Endothelial cell of hepatic sinusoid (primary cell): ENCODE measurements around the gene PAM16.
"Not testable (repeated sequence)": the region's sequence is repeated elsewhere in the genome, so short reads cannot be mapped to it uniquely, and the experiment has no call there.

Source experiments
- in situ Hi-C: cut with HindIII; loops from 2 replicates; pipeline ENCODE4 v1.10.0; 2017; ENCODE audit warnings: low sequenced_read_pairs

The PAM16 gene

DNA sequence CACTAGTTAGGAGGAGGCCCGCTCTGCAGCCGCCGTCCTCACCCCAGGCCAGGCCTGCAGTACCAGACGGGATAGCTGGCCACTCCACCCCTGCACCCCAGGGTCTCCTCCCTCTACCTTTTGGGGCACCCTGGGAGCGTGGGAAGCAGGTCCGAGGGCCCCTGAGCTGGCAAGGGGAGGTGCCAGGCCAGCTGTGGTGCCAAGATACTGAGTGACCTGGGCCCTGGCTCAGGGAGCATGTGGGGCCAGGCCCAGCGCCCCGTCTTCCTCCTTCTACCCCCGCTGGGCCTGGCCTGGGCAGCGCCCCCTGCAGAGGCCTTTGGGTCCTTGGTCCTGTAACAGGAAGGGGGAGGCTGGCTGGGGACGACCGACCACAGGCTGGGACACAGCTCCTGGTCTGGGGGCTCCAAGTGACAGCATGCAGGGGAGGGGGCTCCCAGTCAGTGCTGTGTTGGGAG, 13.0 kb downstream of the PAM16 start:
- in situ Hi-C loops = no loop called here

GRCh38 chr16:4337540-4338088, 13.5 kb downstream of the PAM16 start:
- in situ Hi-C loops = no loop called here

DNA sequence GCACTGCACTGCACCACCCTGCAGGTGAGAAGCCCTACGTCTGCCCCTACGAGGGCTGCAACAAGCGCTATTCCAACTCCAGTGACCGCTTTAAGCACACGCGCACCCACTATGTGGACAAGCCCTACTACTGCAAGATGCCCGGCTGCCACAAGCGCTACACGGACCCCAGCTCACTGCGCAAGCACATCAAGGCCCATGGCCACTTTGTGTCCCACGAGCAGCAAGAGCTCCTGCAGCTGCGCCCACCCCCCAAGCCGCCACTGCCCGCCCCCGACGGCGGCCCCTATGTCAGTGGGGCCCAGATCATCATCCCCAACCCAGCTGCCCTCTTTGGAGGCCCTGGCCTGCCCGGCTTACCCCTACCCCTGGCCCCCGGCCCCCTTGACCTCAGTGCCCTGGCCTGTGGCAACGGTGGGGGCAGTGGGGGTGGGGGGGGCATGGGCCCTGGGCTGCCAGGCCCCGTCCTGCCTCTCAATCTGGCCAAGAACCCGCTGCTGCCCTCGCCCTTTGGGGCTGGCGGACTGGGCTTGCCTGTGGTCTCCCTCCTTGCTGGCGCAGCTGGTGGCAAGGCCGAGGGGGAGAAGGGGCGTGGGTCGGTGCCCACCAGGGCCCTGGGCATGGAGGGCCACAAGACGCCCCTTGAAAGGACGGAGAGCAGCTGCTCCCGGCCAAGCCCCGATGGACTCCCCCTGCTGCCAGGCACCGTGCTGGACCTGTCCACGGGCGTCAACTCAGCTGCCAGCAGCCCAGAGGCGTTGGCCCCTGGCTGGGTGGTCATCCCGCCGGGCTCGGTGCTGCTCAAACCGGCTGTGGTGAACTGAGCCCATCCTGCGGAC, 14.2 kb downstream of the PAM16 start:
- in situ Hi-C loops = no loop called here

GRCh38 chr16:4334724-4335495, 16.2 kb downstream of the PAM16 start:
- in situ Hi-C loops = no loop called here

DNA sequence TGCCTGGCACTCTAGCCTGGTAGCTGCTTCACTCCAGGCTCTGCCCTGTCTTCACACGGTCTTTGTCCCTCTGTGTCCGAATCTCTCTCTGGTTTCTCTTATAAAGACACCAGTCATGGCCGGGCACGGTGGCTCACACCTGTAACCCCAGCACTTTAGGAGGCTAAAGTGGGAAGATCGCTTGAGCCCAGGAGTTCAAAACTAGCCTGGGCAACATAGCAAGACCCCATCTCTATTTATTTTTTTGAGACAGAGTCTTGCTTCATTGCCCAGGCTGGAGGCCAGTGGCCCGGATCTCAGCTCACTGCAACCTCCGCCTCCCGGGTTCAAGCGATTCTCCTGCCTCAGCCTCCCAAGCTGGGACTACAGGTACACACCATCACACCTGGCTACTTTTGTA, 17.4 kb downstream of the PAM16 start:
- in situ Hi-C loops = not testable (repeated sequence)

- in situ Hi-C loops = no loop called here
Measured at GRCh38 chr16:4333308-4333638, 17.8 kb downstream of the PAM16 start.

- in situ Hi-C loops = no loop called here
Measured at GRCh38 chr16:4332623-4333307, 18.4 kb downstream of the PAM16 start.

- in situ Hi-C loops = no loop called here
Measured at GRCh38 chr16:4332083-4332482, 19.0 kb downstream of the PAM16 start.

DNA sequence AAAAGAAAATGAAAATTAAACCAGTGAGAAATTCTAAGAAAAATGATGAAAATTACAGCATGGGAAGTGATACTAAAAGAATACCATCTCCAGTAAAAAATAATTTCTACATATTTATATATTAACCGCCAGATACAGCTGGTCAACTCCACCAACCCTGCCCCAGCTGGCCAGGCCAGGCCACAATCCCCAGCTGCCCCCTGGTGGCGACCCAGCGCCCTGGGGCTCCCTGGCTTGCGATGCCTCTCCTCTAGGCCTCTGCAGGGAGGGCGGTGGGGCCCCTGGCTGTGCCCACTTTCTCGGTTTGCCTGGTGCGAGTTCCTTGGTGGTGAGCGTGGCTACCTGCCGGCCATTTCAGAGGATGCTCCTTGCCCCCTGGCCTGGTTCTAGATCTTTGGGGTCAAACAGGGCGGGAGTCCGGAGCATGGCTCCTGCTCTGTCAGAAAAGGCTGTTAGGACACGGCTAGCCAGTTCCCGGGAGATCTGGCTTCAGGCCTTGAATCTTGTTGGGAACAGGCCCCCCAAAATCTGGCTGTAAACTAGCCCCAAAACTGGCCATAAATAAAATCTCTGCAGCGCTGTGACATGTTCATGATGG, 20.7 kb downstream of the PAM16 start:
- in situ Hi-C loops = no loop called here

- in situ Hi-C loops = no loop called here
Measured at GRCh38 chr16:4328782-4329775, 22.0 kb downstream of the PAM16 start.

DNA sequence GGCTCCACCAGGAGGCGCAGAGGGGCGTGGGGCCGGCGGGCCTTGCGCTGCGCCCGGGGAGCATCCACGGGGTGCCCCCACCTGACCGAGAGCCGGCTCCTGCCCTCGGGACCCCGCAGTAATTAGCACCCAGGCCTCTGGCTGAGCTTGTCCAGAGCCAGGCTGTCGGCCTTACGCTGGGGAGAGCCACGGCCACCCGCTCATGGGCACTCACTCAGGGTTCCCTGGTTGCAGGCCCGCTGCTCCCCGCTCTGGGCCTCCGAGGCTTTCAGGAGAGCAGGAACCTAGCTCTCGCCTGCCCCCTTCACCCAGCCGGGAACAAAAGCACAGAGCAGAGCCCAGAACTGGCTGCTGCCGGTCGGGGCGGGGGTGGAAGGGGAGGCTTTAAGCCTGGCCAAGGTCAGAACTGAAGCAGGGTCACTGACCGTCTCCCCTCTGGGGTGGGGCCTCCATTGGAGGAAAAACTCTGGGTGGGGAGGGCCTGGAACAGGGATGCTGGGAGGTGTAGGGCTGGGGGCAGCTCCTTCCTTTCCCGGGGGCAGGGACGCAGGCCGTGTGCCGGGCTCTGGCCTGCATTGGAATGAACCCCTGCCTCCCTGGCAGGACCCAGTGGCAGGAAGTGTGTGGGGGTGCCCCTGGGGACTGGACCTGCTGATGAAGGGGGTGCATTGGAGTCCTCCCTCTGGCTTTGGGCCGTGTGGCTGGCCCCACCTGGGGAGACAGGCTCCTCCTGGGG, 22.9 kb downstream of the PAM16 start:
- in situ Hi-C loops = no loop called here

GRCh38 chr16:4327386-4328045, 23.6 kb downstream of the PAM16 start:
- in situ Hi-C loops = no loop called here

- in situ Hi-C loops = no loop called here
Measured at GRCh38 chr16:4325253-4325758, 25.8 kb downstream of the PAM16 start.

DNA sequence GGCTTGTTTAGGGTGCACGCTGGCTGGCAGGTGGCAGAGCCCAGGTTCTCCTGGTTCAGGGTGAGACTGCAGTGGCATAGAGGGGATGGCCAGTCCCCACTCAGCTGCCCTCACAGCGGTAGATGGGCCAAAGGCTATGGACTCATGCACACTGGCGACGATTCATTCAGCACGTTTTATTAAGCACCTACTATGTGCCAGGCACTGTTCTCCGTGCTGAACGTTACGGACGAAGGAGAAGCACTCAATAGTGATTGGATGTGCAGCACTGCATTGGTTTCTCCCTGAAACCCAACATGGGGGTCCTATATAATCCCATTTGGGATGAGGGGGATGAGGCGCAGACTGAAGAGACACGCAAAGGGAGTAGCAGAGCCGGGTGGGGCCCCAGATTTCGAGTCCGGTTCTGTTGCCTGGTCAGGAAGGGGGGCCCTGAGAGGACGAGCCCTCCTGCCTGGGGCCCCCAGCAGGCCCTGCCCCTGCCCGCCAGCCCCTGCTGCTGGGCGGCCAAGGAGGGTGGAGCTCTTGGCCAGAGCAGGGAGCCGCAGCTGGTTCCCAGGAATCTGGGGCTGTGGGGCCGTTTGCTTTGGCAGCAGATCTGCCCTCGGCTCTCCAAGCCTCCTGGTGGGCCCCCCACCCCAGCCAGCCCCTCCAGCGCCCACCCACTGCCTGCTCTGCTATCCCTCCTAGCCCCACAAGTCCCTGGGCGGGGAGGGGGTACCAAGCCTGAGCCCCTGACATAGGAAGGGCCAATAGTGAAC, 26.4 kb downstream of the PAM16 start:
- in situ Hi-C loops = no loop called here

DNA sequence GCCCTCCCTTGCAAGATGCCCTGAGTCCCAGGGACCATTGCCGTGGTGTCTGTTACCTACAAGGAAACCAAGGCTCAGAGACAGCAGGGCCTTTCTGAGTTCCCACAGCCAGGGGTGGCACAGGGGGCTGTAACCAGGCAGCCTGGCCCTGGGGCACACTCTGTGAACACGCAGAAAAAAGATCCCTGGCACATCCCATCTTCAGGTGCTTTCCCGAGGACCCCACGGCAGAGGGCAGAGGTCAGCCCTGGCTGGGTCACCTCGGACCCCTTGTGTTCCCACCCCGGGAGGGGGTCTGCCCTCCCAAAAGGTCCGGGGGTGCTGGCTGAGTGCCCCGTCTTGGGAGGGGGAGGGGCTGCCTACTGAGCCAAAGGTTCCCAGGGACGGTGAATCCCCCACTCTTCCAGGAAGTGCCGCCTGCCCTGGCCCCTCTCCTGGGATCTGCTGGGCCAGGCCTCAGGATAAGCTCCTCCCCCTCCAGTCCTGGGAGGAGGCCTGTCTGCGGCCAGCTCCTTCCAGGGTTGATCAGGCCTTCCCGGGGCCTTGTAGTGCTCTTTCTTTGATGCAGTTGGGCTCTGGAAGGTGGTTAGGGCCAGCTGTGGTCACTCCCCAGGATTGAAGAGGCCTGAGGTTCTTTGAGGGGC, 27.2 kb downstream of the PAM16 start:
- in situ Hi-C loops = no loop called here

DNA sequence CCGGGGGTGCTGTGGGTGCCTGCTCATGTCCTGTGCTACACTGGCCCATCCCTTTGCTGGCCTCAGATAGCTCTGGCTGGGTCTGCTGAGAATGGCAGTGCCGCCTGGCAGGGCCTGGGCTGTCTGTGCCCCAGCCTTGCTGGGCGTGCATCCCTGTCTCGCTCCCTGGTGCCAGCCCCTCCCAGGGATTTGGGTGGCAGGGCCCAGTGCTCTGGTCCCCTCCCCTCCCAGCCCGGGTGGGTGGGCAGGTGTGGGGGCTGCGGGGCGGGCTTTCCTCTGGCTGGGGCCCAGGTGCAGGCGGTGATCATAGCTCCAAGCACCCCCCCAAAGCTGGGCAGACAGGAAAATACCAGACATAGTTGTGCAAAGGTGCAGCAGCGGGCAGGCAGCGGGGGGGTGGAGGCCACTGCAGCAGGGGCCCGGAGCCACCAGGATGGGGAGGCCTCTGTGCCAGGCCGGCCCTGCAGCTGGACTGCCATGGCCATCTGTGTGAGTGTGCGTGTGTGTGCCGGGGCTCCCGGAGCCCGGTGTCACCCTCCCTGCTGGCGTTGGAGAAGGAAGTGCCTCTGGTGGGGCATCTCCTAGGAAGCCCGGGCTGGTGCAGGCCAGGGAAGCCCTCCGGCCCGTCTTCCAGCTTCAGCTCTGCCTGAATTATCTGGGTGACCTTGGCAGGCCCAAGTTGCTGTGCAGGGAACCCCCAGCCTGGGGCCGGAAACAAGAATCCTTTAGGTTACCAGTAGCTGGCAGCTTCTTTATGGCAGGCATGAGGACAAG, 27.9 kb downstream of the PAM16 start:
- in situ Hi-C loops = no loop called here
